Measurements from ENCODE around the gene PSG3. TPM values are rescaled to one million over a fixed set of nuclear protein-coding genes. Genes with fewer than 3 reads are reported as not detected.
"Not testable (repeated sequence)": the region's sequence is repeated elsewhere in the genome, so short reads cannot be mapped to it uniquely, and the experiment has no call there.

PSG3 gene
- total RNA-seq, 1 donor from 2014 or later, result not detected

DNA sequence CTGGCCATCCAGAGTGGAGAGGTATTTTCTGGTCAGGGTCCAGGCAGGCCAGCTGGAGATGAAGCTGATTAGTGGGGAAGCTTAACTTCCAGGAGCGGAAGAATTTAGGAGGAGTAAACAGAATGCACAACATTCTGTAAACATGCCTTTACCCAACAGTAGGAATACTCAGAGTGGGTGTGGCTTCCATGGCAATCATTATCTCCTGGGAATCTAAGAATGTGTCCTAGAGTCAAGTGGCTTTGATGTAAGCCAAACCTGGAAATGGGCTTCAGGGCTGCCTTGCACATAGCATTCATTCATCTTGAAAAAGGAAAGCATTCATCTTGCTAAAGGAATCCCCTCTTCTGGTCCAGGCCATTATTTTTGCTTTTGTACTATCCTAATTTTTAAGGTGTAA lies 29.3 kb downstream of the PSG3 start:
- intact Hi-C loops (cut with DNase I); DNase-seq (ENCODE audit: low spot score); ATAC-seq: not testable (repeated sequence)

DNA sequence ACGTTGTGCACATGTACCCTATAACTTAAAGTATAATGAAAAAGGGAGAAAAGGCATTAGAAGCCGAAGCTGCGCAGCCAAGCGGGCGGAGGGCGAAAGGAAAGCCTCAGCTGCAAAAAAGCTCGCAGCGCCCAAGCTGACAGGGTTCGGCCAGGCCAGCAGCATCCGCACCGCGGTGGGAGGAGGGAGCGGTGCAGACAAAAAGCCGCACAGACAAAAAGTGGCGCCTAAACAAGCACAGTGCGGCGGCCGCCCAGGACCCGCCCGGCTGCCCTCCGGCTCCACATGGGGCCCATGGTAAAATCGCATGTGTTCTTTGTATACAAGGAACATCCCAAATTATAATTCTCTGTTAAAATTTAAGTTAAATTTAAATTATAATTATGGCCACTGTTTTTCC lies 42.4 kb downstream of the PSG3 start:
- no peak for DNase-seq (ENCODE audit: low spot score)
- intact Hi-C loops (cut with DNase I), result no loop called here

DNA sequence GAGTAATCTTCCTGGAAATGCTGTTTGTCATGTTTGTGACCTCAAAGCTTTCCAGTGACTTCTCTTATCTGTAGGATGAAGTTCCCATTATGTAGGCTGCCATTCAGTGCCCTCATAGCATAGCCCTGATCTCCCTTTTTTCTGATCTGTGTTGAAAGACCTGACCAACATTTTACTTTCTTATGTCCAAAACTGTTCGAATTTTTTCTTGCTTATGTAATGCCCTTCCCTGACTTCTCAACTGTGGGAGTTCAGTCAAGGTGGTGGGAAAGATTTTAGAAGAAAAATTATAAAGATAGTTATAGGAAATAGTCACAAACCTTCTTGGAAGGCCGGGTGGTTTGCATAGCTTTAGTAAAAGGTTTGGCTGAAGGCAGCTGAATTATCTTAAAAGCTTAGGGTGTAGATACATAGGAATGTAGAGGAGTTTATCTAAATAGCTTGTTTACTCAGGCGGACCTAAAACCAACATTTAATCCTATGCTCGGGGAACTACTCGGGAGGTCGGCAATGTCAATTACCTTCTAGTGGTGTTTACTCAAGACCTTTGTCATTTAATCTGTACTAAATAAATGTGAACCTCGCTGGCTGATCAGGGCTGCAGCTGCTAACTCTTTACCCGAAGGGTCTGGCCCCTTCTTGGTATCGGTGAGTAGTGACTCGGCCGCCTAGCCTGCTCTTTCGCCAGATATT lies 44.3 kb downstream of the PSG3 start:
- no peak for ATAC-seq
- no peak for DNase-seq (ENCODE audit: low spot score)
- intact Hi-C loops (cut with DNase I), result no loop called here

More for the DNA sequence above, 42.4 kb downstream of the PSG3 start:
- no peak for ATAC-seq

DNA sequence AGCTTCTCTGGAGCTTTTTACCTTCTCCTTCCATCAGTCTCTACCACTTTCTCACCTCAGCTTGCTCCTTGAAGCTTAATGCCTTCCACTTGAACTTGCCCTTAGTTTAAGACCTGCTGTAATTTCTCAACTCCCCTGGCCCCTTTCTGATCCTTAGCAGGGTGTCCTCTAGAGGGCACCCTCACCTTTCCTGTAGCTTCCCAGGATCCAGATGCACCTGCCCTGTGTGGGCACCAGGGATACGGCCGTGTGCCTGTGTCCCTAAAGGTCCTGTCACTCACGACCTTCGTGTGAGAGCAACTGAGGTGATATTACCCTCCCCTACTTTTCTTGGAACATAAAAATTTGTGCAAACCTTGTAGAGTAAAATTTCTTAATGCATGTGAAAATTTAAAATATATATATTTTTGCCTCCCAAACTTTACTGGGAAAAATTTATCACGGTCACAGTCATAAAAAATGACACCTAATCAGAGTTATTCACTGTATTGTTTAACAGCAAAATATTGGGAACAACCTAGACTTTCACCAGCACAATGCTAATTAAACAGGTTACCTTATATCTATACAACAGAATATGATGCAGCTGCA lies 46.4 kb downstream of the PSG3 start:
- no peak for DNase-seq (ENCODE audit: low spot score)
- intact Hi-C loops (cut with DNase I), result no loop called here
- ATAC-seq, result no peak

- intact Hi-C loops (cut with DNase I), result no loop called here
- DNase-seq (ENCODE audit: low spot score) (no peak), ATAC-seq (no peak)
Observed at GRCh38 chr19:42683917-42684513, 56.3 kb downstream of the PSG3 start.

DNA sequence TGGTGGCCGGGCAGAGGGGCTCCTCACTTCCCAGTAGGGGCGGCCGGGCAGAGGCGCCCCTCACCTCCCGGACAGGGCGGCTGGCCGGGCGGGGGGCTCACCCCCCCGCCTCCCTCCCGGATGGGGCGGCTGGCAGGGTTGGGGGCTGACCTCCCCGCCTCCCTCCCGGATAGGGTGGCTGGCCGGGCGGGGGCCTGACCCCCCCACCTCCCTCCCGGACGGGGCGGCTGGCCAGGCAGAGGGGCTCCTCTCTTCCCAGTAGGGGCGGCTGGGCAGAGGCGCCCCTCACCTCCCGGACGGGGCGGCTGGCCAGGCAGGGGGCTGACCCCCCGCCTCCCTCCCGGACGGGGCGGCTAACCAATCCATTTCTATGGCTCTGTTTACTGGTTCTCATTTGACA lies 64.0 kb downstream of the PSG3 start:
- ATAC-seq; intact Hi-C loops (cut with DNase I); DNase-seq (ENCODE audit: low spot score): not testable (repeated sequence)

- DNase-seq (ENCODE audit: low spot score); intact Hi-C loops (cut with DNase I): not testable (repeated sequence)
Observed at GRCh38 chr19:42674549-42674948, 65.7 kb downstream of the PSG3 start.

More at GRCh38 chr19:42674549-42674948, 65.7 kb downstream of the PSG3 start:
- ATAC-seq, result not testable (repeated sequence)

Other genes starting within 250 kb of the PSG3 start
- 5.8 TPM for gene CEACAM1, start 212.0 kb downstream of the PSG3 start, total RNA-seq
- gene CEACAM8, start 145.6 kb downstream of the PSG3 start, total RNA-seq, result 1.3 TPM
- gene PSG8, start 25.2 kb upstream of the PSG3 start, total RNA-seq, result not detected
- gene PSG1, start 139.2 kb upstream of the PSG3 start, total RNA-seq, result not detected
- not detected for gene PSG6, start 177.4 kb upstream of the PSG3 start, total RNA-seq
- not detected for gene PSG7, start 196.7 kb upstream of the PSG3 start, total RNA-seq